GM12872 (cell line): ENCODE data around the gene LPAR1.

Experiments used
- TF ChIP-seq, protein P1 (sequence below): IDR thresholded peaks from 3 replicates; pipeline ENCODE4 v1.5.1; 2011; ENCODE audit warnings: low read depth, mild to moderate bottlenecking, low read length, moderate library complexity; ENCODE audit not compliant: insufficient read depth

The LPAR1 gene

DNA sequence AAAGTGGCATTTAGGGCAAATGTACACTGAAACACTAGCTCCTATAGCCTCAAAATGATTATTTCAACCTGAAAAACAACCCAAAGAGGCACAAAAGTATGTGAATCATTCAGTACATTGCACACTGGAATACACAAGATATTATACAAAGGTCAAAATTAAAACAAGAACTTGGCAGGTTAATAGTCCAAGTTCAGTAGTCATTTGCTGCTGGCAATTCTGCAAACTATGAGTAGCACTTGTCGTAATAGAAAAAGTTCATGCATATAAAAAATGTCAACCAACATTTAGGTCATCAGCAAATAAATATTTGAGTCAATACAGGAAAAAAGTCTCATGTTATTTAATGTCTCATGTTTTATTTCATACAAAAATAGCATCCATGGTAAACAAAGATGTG lies 98.7 kb downstream of the LPAR1 start:
- TF ChIP-seq, protein P1, sequence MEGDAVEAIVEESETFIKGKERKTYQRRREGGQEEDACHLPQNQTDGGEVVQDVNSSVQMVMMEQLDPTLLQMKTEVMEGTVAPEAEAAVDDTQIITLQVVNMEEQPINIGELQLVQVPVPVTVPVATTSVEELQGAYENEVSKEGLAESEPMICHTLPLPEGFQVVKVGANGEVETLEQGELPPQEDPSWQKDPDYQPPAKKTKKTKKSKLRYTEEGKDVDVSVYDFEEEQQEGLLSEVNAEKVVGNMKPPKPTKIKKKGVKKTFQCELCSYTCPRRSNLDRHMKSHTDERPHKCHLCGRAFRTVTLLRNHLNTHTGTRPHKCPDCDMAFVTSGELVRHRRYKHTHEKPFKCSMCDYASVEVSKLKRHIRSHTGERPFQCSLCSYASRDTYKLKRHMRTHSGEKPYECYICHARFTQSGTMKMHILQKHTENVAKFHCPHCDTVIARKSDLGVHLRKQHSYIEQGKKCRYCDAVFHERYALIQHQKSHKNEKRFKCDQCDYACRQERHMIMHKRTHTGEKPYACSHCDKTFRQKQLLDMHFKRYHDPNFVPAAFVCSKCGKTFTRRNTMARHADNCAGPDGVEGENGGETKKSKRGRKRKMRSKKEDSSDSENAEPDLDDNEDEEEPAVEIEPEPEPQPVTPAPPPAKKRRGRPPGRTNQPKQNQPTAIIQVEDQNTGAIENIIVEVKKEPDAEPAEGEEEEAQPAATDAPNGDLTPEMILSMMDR: no peak

DNA sequence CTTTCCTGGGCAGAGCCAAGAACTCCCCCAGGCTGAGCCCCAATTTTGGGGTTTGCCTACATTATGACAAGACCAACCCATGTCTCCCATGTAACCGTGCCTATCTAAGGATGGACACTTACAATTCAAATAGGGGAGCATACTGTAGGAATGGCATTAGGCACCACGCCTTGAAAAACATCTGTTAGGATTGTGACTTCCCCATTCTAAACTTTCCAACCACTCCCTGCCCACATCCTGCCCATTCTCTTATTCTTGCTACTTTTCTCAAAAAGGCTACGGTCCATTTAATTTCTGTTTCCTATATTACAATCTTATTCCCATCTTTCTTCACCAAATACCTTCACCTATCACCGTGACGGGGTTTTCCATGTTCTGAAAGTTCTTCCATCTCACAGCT lies 99.2 kb downstream of the LPAR1 start:
- TF ChIP-seq, protein P1: no peak

DNA sequence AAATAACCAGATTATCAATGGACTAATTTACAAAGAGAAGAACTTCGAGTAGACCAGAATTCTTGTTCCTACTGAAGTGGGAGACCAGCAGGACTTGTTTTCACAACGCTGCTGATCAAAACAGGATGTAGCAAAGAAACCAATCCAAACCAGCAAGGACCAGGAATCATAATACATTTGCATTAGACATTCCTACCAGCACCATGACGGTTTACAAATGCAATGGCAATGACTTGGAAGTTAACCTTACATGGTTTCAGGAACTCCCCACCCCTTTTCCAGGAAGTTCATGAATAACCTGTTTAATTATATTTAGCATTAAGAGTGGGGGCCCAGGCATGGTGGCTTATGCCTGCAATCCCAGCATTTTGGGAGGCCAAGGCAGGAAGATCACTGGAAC lies 100.0 kb downstream of the LPAR1 start:
- TF ChIP-seq, protein P1: no peak

- TF ChIP-seq, protein P1: no peak
These were observed 101.4 kb downstream of the LPAR1 start for GRCh38 chr9:110936719-110937452.

DNA sequence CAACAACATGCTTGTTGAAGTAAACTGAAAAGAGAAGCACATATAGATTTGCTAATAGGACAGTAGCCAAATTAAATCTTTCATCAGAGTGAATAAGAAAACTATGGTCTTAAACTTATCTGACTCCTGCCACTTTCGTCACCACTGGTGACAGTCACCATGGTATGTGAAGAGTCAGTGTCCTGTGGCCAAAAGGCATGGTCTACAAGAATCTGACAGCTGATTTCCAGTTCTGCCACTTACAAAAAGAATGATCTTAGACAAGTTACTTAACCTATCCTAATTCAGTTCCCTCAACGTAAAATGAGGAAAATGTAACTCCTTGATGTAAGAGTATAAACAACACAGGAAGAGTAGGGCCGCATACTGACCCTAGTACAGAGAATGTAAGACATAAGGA lies 102.0 kb downstream of the LPAR1 start:
- TF ChIP-seq, protein P1: no peak

DNA sequence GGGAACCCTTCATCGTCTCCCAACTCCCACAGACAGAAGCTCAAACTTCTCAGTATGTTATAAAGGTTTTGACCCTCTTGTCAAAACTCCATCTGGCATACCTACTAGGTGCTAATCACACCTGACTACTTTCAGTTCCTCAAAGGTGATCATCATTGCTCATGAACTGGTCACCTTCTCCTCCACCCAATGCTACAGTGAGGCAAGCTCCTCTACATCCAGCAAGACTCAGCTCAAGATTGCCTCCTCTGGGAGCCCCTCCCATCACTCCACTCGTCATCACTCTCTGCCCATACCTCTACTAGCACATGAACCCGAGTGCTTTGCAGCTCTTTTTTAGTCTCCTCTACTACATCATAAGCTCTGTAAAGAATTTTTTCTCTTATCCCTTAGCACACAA lies 102.4 kb downstream of the LPAR1 start:
- TF ChIP-seq, protein P1: no peak

- TF ChIP-seq, protein P1: no peak
These were observed 104.8 kb downstream of the LPAR1 start for GRCh38 chr9:110933350-110934001.
